ENCODE measurements around the gene UBXN7.

GRCh38 chr3:196406811-196407470, 25.3 kb downstream of the UBXN7 start:
- TF ChIP-seq BHLHE40 (IDR thresholded peaks at IDR 0.05; ENCODE audit: borderline replicate concordance) (no peak), ARNT (IDR thresholded peaks at IDR 0.05) (no peak), ELF4 (IDR thresholded peaks at IDR 0.05) (no peak), FOXA1 (IDR thresholded peaks at IDR 0.05) (no peak)
